H9 (cell line): ENCODE results near the gene FLT3. TPM values are rescaled to one million over a fixed set of nuclear protein-coding genes. Genes with fewer than 3 reads are reported as not detected.

ENCODE experiments used
- DNase-seq: peaks from one replicate; pipeline ENCODE4 v3.0.0-alpha.2; 2017
- H2AFZ ChIP-seq: one replicate; pipeline ENCODE4 v1.6.1; 2013; ENCODE audit warnings: mild to moderate bottlenecking, low read length, control low read depth, moderate library complexity
- H2AK5ac ChIP-seq: 2 replicates; pipeline ENCODE4 v1.6.1; 2013; ENCODE audit warnings: low read length, control low read depth, mixed read lengths; ENCODE audit not compliant: insufficient read length
- H2BK120ac ChIP-seq: one replicate; pipeline ENCODE4 v1.6.1; 2013; ENCODE audit warnings: low read depth, mild to moderate bottlenecking, low read length, control low read depth, inconsistent platforms; ENCODE audit not compliant: poor library complexity, severe bottlenecking
- H2BK12ac ChIP-seq: 2 replicates; pipeline ENCODE4 v1.6.1; 2013; ENCODE audit warnings: low read length, control low read depth, mixed read lengths, low read depth; ENCODE audit not compliant: insufficient read length
- H2BK15ac ChIP-seq: 2 replicates; pipeline ENCODE4 v1.6.1; 2013; ENCODE audit warnings: low read depth, low read length, control low read depth
- H2BK20ac ChIP-seq: one replicate; pipeline ENCODE4 v1.6.1; 2013; ENCODE audit warnings: low read depth, mild to moderate bottlenecking, low read length, control low read depth, inconsistent platforms; ENCODE audit not compliant: poor library complexity, severe bottlenecking
- H2BK5ac ChIP-seq: 2 replicates; pipeline ENCODE4 v1.6.1; 2013; ENCODE audit warnings: low read length, control low read depth, mixed read lengths; ENCODE audit not compliant: insufficient read length
- H3K14ac ChIP-seq: 2 replicates; pipeline ENCODE4 v1.6.1; 2013; ENCODE audit warnings: low read length, control low read depth; ENCODE audit not compliant: insufficient read depth
- H3K18ac ChIP-seq: 2 replicates; pipeline ENCODE4 v1.6.1; 2013; ENCODE audit warnings: low read depth, mild to moderate bottlenecking, mixed read lengths, low read length, control low read depth; ENCODE audit not compliant: insufficient read length
- H3K23ac ChIP-seq: 2 replicates; pipeline ENCODE4 v1.6.1; 2013; ENCODE audit warnings: low read length, control low read depth, mixed read lengths, low read depth; ENCODE audit not compliant: insufficient read length
- H3K23me2 ChIP-seq: 2 replicates; pipeline ENCODE4 v1.6.1; 2013; ENCODE audit warnings: low read depth, mild to moderate bottlenecking, mixed read lengths, low read length, control low read depth; ENCODE audit not compliant: insufficient read length, poor library complexity, severe bottlenecking
- H3K27ac ChIP-seq: 2 replicates; pipeline ENCODE4 v1.5.1; 2013; ENCODE audit warnings: low read length, control low read depth, mixed read lengths, low read depth; ENCODE audit not compliant: insufficient read length
- H3K27me3 ChIP-seq: 2 replicates; pipeline ENCODE4 v1.6.1; 2013; ENCODE audit warnings: low read length, control low read depth, inconsistent platforms; ENCODE audit not compliant: insufficient read depth
- H3K4ac ChIP-seq: 2 replicates; pipeline ENCODE4 v1.6.1; 2013; ENCODE audit warnings: low read depth, mild to moderate bottlenecking, control low read depth, inconsistent platforms, low read length, moderate library complexity
- H3K4me1 ChIP-seq: 2 replicates; pipeline ENCODE4 v1.6.1; 2013; ENCODE audit warnings: low read length, control low read depth, inconsistent platforms; ENCODE audit not compliant: insufficient read depth
- H3K4me2 ChIP-seq: 2 replicates; pipeline ENCODE4 v1.6.1; 2013; ENCODE audit warnings: low read length, control low read depth, mixed read lengths; ENCODE audit not compliant: insufficient read length, insufficient read depth
- H3K56ac ChIP-seq: 2 replicates; pipeline ENCODE4 v1.6.1; 2013; ENCODE audit warnings: low read depth, mild to moderate bottlenecking, mixed read lengths, low read length, control low read depth; ENCODE audit not compliant: insufficient read length
- H3K79me1 ChIP-seq: 2 replicates; pipeline ENCODE4 v1.6.1; 2013; ENCODE audit warnings: low read depth, mild to moderate bottlenecking, moderate library complexity, low read length, control low read depth, inconsistent platforms; ENCODE audit not compliant: insufficient read depth, poor library complexity, severe bottlenecking
- H3K79me2 ChIP-seq: 2 replicates; pipeline ENCODE4 v1.6.1; 2013; ENCODE audit warnings: low read length, control low read depth, inconsistent platforms; ENCODE audit not compliant: insufficient read depth
- H3K9ac ChIP-seq: 2 replicates; pipeline ENCODE4 v1.6.1; 2013; ENCODE audit warnings: low read length, control low read depth, mixed read lengths; ENCODE audit not compliant: insufficient read length; ENCODE audit errors: extremely low read depth
- H3K9me3 ChIP-seq: one replicate; pipeline ENCODE4 v1.6.1; 2013; ENCODE audit warnings: low read depth, low read length, inconsistent platforms; ENCODE audit not compliant: control insufficient read depth
- H3T11ph ChIP-seq: one replicate; pipeline ENCODE4 v1.6.1; 2013; ENCODE audit warnings: mild to moderate bottlenecking, low read length, control low read depth, inconsistent platforms
- H4K20me1 ChIP-seq: one replicate; pipeline ENCODE4 v1.6.1; 2013; ENCODE audit not compliant: control insufficient read depth, insufficient read length, insufficient read depth
- H4K5ac ChIP-seq: 2 replicates; pipeline ENCODE4 v1.6.1; 2013; ENCODE audit warnings: low read depth, mild to moderate bottlenecking, mixed read lengths, low read length, control low read depth; ENCODE audit not compliant: insufficient read length
- H4K8ac ChIP-seq: replicated peaks from 2 replicates; pipeline ENCODE4 v1.6.1; 2013; ENCODE audit warnings: low read length, control low read depth, mixed read lengths, low read depth; ENCODE audit not compliant: insufficient read length
- H4K91ac ChIP-seq: 2 replicates; pipeline ENCODE4 v1.6.1; 2013; ENCODE audit warnings: low read depth, mild to moderate bottlenecking, moderate library complexity, mixed read lengths, low read length, control low read depth; ENCODE audit not compliant: insufficient read length
- H3K27ac Mint-ChIP-seq, 3 experiments: 2 replicates in 2 of 3; 3 replicates in 1 of 3; pipeline ENCODE4 v1.8.0; 2020 to 2021; ENCODE audit warnings: mixed read lengths in 3 of 3, mild to moderate bottlenecking in 1 of 3, moderate library complexity in 1 of 3
- H3K27me3 Mint-ChIP-seq: 2 replicates; pipeline ENCODE4 v1.8.0; 2021; ENCODE audit warnings: low read depth, mild to moderate bottlenecking, moderate library complexity, mixed read lengths
- H3K36me3 Mint-ChIP-seq, 3 experiments: 2 replicates in 2 of 3; 3 replicates in 1 of 3; pipeline ENCODE4 v1.8.0; 2020 to 2021; ENCODE audit warnings: low read depth in 3 of 3, mixed read lengths in 3 of 3; ENCODE audit not compliant: insufficient read depth in 1 of 3
- H3K4me1 Mint-ChIP-seq, 2 experiments: 2 replicates each; pipeline ENCODE4 v1.8.0; 2020; ENCODE audit warnings: mixed read lengths in 2 of 2
- H3K4me3 Mint-ChIP-seq, 2 experiments: 2 replicates in 1 of 2; 3 replicates in 1 of 2; pipeline ENCODE4 v1.8.0; 2020 to 2021; ENCODE audit warnings: mild to moderate bottlenecking in 2 of 2, mixed read lengths in 2 of 2, moderate library complexity in 1 of 2
- H3K9me3 Mint-ChIP-seq, 2 experiments: 2 replicates in 1 of 2; 3 replicates in 1 of 2; pipeline ENCODE4 v1.8.0; 2020; ENCODE audit warnings: mild to moderate bottlenecking in 2 of 2, mixed read lengths in 2 of 2, moderate library complexity in 1 of 2
- WGBS: extraction: QIAGEN DNeasy Blood & Tissue Kit; methylation state at CpG from one replicate; pipeline ENCODE4 v1.1.7; 2013; ENCODE audit warnings: missing lambda C conversion rate, low lambda C conversion rate, mixed read lengths; ENCODE audit not compliant: insufficient read length; ENCODE audit errors: extremely low coverage; 5-methylcytosine and 5-hydroxymethylcytosine counted together
- total RNA-seq: library from RNA; stranded (reverse); gene quantifications from 2 replicates; pipeline ENCODE4 v1.2.1, GENCODE V29; 2021
- TF ChIP-seq, protein P1 (sequence below): fragments of 200-600 bp; sonication (generic); conservative IDR thresholded peaks from 3 replicates; pipeline ENCODE4 v1.8.0; 2021; ENCODE audit warnings: antibody characterized with exemption, mild to moderate bottlenecking

The FLT3 gene
- total RNA-seq, 1 experiment from 2014 or later = 0.44 TPM

DNA sequence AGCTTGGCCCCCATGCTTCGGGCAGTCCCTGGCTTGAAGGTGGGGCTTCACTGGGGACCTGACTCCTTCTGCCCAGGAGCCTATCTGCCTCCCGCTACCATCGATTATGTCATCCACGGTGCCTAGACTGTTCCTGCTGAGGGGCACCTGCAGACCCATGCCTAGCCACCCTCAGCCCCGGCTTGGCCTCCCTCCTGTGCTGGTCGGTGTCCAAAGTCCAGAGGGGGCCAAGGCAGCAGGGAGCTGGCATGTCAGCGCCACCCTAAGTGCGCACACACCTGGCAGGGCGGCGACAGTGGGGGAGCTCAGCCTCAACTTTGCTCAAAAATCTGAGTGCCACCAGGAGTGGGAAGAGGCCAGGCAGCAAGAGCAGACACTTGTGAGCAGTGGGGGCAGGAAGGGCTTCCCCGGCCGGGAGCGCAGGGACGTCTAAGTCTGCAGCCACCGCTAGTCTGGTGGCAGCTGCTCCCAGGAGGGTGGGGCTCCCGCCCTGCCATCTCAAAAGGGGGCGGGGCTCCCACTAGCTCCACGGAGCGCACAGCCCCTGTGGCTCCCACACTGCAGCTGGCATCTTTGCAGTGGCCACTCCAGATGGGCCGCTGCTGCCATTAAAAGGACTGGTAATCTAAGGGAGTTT lies 98.4 kb downstream of the FLT3 start:
- DNase-seq = no peak
- H3K27me3 Mint-ChIP-seq = peaks cover 14% of the 10 kb centered on the region
- Histone ChIP-seq H2BK20ac (no peak overlapping the region), H4K91ac (no peak overlapping the region), H4K8ac (no peak overlapping the region), H3K23ac (no peak overlapping the region), H2BK12ac (no peak overlapping the region), H3K9ac (no peak overlapping the region), H3K79me1 (no peaks in the 10 kb centered on the region), H4K20me1 (no peaks in the 10 kb centered on the region), H3K27me3 (no peaks in the 10 kb centered on the region), H2AFZ (no peak overlapping the region), H3K27ac (no peak overlapping the region), H3T11ph (no peak overlapping the region), H4K5ac (no peak overlapping the region), H2BK5ac (no peak overlapping the region), H3K18ac (no peak overlapping the region), H3K4ac (no peak overlapping the region), H2AK5ac (no peak overlapping the region), H3K56ac (no peak overlapping the region), H3K23me2 (no peaks in the 10 kb centered on the region), H3K9me3 (no peaks in the 10 kb centered on the region), H3K14ac (no peak overlapping the region), H3K4me1 (no peaks in the 10 kb centered on the region), H2BK120ac (no peak overlapping the region), H3K4me2 (no peak overlapping the region), H2BK15ac (no peak overlapping the region), H3K79me2 (no peaks in the 10 kb centered on the region)
- WGBS = no CpG with 5 or more reads among the region's 20 CpGs
- H3K4me3 Mint-ChIP-seq = no peak overlapping the region
- no peak overlapping the region for H3K27ac Mint-ChIP-seq
- H3K36me3 Mint-ChIP-seq = no peaks in the 10 kb centered on the region
- TF ChIP-seq, protein P1, sequence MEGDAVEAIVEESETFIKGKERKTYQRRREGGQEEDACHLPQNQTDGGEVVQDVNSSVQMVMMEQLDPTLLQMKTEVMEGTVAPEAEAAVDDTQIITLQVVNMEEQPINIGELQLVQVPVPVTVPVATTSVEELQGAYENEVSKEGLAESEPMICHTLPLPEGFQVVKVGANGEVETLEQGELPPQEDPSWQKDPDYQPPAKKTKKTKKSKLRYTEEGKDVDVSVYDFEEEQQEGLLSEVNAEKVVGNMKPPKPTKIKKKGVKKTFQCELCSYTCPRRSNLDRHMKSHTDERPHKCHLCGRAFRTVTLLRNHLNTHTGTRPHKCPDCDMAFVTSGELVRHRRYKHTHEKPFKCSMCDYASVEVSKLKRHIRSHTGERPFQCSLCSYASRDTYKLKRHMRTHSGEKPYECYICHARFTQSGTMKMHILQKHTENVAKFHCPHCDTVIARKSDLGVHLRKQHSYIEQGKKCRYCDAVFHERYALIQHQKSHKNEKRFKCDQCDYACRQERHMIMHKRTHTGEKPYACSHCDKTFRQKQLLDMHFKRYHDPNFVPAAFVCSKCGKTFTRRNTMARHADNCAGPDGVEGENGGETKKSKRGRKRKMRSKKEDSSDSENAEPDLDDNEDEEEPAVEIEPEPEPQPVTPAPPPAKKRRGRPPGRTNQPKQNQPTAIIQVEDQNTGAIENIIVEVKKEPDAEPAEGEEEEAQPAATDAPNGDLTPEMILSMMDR = no peak
- peaks cover 6 to 11% of the 10 kb centered on the region in 2 experiments for H3K4me1 Mint-ChIP-seq
- no peaks in the 10 kb centered on the region; a peak in 1 of 5 replicates for H3K9me3 Mint-ChIP-seq
